HepG2 (cell line): ENCODE results near the gene TSC22D4. TPM values are rescaled to one million over a fixed set of nuclear protein-coding genes. Genes with fewer than 3 reads are reported as not detected.

Experiments
- ATAD3A ChIP-seq: sonication (generic); formaldehyde crosslinking; IDR thresholded peaks from 2 replicates; pipeline ENCODE4 v1.4.0; 2020; ENCODE audit warnings: missing genetic modification reagents
- CHD2 ChIP-seq: IDR thresholded peaks from 2 replicates; pipeline ENCODE4 v1.6.1; 2011; ENCODE audit warnings: low read depth, low read length, improper control_type of control experiment
- FOXA1 ChIP-seq, 2 experiments: fragments of 450-650 bp in 1 of 2; sonication (generic) in 1 of 2; formaldehyde crosslinking in 1 of 2; IDR thresholded peaks; 2 replicates each; pipeline versions ENCODE4 v1.4.0 to v1.6.1; 2016 to 2020; ENCODE audit warnings: missing genetic modification reagents in 1 of 2
- GABPA ChIP-seq, 2 experiments: IDR thresholded peaks; 2 replicates each; pipeline ENCODE4 v1.6.1; 2011 to 2016; ENCODE audit warnings: low read depth in 2 of 2, low read length in 1 of 2, missing biosample characterization in 1 of 2, missing genetic modification characterization in 1 of 2
- GATAD2A ChIP-seq: IDR thresholded peaks from 2 replicates; pipeline ENCODE4 v1.6.1; 2016
- IRF1 ChIP-seq: sonication (generic); formaldehyde crosslinking; IDR thresholded peaks from 2 replicates; pipeline ENCODE4 v1.4.0; 2020; ENCODE audit warnings: low read depth, mild to moderate bottlenecking, missing genetic modification reagents
- KDM1A ChIP-seq: IDR thresholded peaks from 2 replicates; pipeline ENCODE4 v1.6.1; 2016; ENCODE audit warnings: missing compliant biosample characterization
- KIAA2018 ChIP-seq: sonication (generic); formaldehyde crosslinking; IDR thresholded peaks from 2 replicates; pipeline ENCODE4 v1.5.0; 2020; ENCODE audit warnings: mild to moderate bottlenecking, missing genetic modification reagents, borderline replicate concordance
- NR2C2 ChIP-seq: sonication (generic); formaldehyde crosslinking; IDR thresholded peaks from 2 replicates; pipeline ENCODE4 v1.4.0; 2020; ENCODE audit warnings: missing genetic modification reagents, mild to moderate bottlenecking, moderate library complexity, borderline replicate concordance
- NRL ChIP-seq: sonication (generic); formaldehyde crosslinking; IDR thresholded peaks from 2 replicates; pipeline ENCODE4 v1.5.0; 2020; ENCODE audit warnings: missing genetic modification reagents, mild to moderate bottlenecking, moderate library complexity, borderline replicate concordance
- REPIN1 ChIP-seq: sonication (generic); formaldehyde crosslinking; IDR thresholded peaks from 2 replicates; pipeline ENCODE4 v1.8.0; 2022; ENCODE audit warnings: missing genetic modification reagents, low read depth, mild to moderate bottlenecking, borderline replicate concordance
- RFX1 ChIP-seq: fragments of 450-650 bp; IDR thresholded peaks from 2 replicates; pipeline ENCODE4 v1.6.1; 2017
- SIN3A ChIP-seq: IDR thresholded peaks from 2 replicates; pipeline ENCODE4 v1.6.1; 2011; ENCODE audit warnings: low read depth, mild to moderate bottlenecking, control low read depth, low read length, borderline replicate concordance
- TSC22D2 ChIP-seq: sonication (generic); formaldehyde crosslinking; IDR thresholded peaks from 2 replicates; pipeline ENCODE4 v1.5.1; 2020; ENCODE audit warnings: missing genetic modification reagents, mild to moderate bottlenecking, borderline replicate concordance
- ZBTB37 ChIP-seq: sonication (generic); formaldehyde crosslinking; IDR thresholded peaks from 2 replicates; pipeline ENCODE4 v1.4.0; 2020; ENCODE audit warnings: mild to moderate bottlenecking, missing genetic modification reagents
- ZNF101 ChIP-seq: sonication (generic); formaldehyde crosslinking; IDR thresholded peaks from 2 replicates; pipeline ENCODE4 v1.4.0; 2020; ENCODE audit warnings: mild to moderate bottlenecking, low read depth, missing genetic modification reagents, borderline replicate concordance
- ZNF121 ChIP-seq: sonication (generic); formaldehyde crosslinking; IDR thresholded peaks from 2 replicates; pipeline ENCODE4 v1.5.0; 2020; ENCODE audit warnings: mild to moderate bottlenecking, missing genetic modification reagents
- ZNF235 ChIP-seq: sonication (generic); formaldehyde crosslinking; IDR thresholded peaks from 2 replicates; pipeline ENCODE4 v1.8.1; 2023; ENCODE audit warnings: mild to moderate bottlenecking, missing genetic modification reagents, borderline replicate concordance
- ZNF3 ChIP-seq: IDR thresholded peaks from 2 replicates; pipeline ENCODE4 v1.7.0; 2017; ENCODE audit warnings: inconsistent platforms
- ZNF563 ChIP-seq: sonication (generic); formaldehyde crosslinking; IDR thresholded peaks from 2 replicates; pipeline ENCODE4 v1.8.0; 2022; ENCODE audit warnings: mild to moderate bottlenecking, moderate library complexity, missing genetic modification reagents
- ZNF605 ChIP-seq: sonication (generic); formaldehyde crosslinking; IDR thresholded peaks from 2 replicates; pipeline ENCODE4 v1.8.0; 2022; ENCODE audit warnings: mild to moderate bottlenecking, missing genetic modification reagents
- polyA plus RNA-seq, 8 experiments: library from polyadenylated mRNA; depleted of rRNA in 3 of 8; stranded (reverse) in 7 of 8; unstranded in 1 of 8; fragments of >200 nt; fragmentation: Illumina TruSeq in 4 of 8; extraction: Trizol in 4 of 8; gene quantifications; 2 replicates each; pipeline versions ENCODE4 v1.2.1 to v1.2.3, GENCODE V29; 2011 to 2016; ENCODE audit warnings: low read depth in 4 of 8, missing spikeins in 1 of 8, mixed read lengths in 1 of 8; ENCODE audit not compliant: insufficient read depth in 1 of 8
- total RNA-seq, 5 experiments: library from RNA; depleted of rRNA; stranded (reverse); fragments of >200 nt; fragmentation: Illumina TruSeq; extraction: Trizol; gene quantifications; 2 replicates each; pipeline ENCODE4 v1.2.3, GENCODE V29; 2016; ENCODE audit warnings: low read depth in 1 of 5

TSC22D4 gene
- total and polyA plus RNA-seq, 2 of the 13 experiments (the other 11 are each of a cell fraction or from before 2014, with no cell fraction given), result 7.7 to 8.7 TPM

GRCh38 chr7:100449190-100449795 is 29.7 kb downstream of the TSC22D4 start (continued):
- TF ChIP-seq ZBTB37 (no peak), KIAA2018 (CRISPR knock-in tag) (no peak), TSC22D2 (CRISPR knock-in tag) (no peak), ATAD3A (no peak), GATAD2A (CRISPR knock-in tag) (peak; percentile 68), ZNF605 (CRISPR knock-in tag) (0 out of 2 replicates have a peak, but pooled peaks have one; percentile 36), RFX1 (no peak), NR2C2 (0 out of 2 replicates have a peak, but pooled peaks have one; percentile 18), ZNF563 (CRISPR knock-in tag) (no peak), GABPA (IDR thresholded peaks at IDR 0.05; ENCODE audit: low read depth, low read length) (no peak), GABPA (CRISPR knock-in tag; IDR thresholded peaks at IDR 0.05; ENCODE audit: low read depth) (no peak), ZNF121 (CRISPR knock-in tag) (0 out of 2 replicates have a peak, but pooled peaks have one; percentile 14), KDM1A (no peak), FOXA1 (IDR thresholded peaks at IDR 0.05) (no peak), FOXA1 (CRISPR knock-in tag; IDR thresholded peaks at IDR 0.05) (no peak), SIN3A (no peak), ZNF101 (CRISPR knock-in tag) (no peak), IRF1 (CRISPR knock-in tag) (no peak), ZNF235 (CRISPR knock-in tag) (no peak), REPIN1 (no peak), NRL (CRISPR knock-in tag) (no peak), CHD2 (no peak), ZNF3 (CRISPR knock-in tag) (peak; percentile 50; the same call in 1 of the 2 replicates)
